ENCODE measurements around the gene MYBPHL.

- no peak for TF ChIP-seq EZH2phosphoT487 (IDR thresholded peaks at IDR 0.05; ENCODE audit: low read depth, severe bottlenecking, unreplicated experiment)
- TF ChIP-seq, protein P1, sequence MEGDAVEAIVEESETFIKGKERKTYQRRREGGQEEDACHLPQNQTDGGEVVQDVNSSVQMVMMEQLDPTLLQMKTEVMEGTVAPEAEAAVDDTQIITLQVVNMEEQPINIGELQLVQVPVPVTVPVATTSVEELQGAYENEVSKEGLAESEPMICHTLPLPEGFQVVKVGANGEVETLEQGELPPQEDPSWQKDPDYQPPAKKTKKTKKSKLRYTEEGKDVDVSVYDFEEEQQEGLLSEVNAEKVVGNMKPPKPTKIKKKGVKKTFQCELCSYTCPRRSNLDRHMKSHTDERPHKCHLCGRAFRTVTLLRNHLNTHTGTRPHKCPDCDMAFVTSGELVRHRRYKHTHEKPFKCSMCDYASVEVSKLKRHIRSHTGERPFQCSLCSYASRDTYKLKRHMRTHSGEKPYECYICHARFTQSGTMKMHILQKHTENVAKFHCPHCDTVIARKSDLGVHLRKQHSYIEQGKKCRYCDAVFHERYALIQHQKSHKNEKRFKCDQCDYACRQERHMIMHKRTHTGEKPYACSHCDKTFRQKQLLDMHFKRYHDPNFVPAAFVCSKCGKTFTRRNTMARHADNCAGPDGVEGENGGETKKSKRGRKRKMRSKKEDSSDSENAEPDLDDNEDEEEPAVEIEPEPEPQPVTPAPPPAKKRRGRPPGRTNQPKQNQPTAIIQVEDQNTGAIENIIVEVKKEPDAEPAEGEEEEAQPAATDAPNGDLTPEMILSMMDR (IDR thresholded peaks at IDR 0.05; ENCODE audit: poor library complexity) = no peak
Measured at GRCh38 chr1:109335091-109335490, 28.3 kb upstream of the MYBPHL start.

All from hepatocyte (in vitro differentiated cells).